GM23248 (cell line): ENCODE data around the gene ZIC4.

Experiments used
- EZH2 ChIP-seq: fragments of 200-600 bp; sonication (generic); IDR thresholded peaks from 2 replicates; pipeline ENCODE4 v1.6.1; 2018; ENCODE audit warnings: antibody characterized with exemption, mild to moderate bottlenecking; ENCODE audit not compliant: insufficient read depth, poor library complexity, severe bottlenecking
- EZH2phosphoT487 ChIP-seq: fragments of 200-600 bp; sonication (generic); IDR thresholded peaks from 2 replicates; pipeline ENCODE4 v1.6.1; 2018; ENCODE audit warnings: antibody characterized with exemption, moderate library complexity, mild to moderate bottlenecking, low read depth; ENCODE audit not compliant: insufficient read depth

DNA sequence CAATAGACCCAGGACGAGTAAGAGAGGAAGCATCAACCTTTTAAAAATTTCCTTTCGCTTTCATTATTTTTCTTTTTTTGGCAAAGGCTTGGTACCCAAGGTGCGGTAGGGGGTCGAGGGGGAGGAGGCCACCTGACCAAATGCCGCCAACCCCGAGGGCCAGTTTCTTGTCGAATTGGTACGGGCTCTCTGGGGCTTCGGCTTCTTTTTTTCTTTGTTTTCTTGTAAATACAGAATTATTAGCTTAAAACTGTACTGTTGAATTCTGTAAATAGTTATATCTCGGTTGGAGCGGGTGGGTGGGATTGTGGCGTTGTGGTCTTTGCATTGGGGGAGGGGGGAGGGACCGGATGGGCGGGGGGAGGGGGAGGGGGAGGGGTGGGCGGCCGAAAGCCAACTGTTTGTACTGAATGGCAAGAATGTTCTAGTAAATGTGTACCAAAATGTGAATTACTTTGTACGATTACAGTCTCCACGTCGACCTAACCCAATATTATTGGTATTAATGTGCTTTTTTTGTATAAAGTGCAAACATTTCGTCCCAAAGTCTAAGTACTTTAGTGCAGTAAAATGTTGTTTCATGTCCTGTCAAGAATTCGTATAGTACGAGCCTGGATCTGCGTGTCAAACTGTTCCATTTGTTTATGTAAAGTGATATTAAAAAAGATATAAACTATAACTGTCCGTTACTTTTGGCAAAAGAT lies 7.5 kb upstream of the ZIC4 start:
- TF ChIP-seq EZH2phosphoT487 (no peak), EZH2 (no peak)
